Trophoblast cell (in vitro differentiated cells and primary cell): ENCODE data around the gene KIF3A.

ENCODE experiments used
- DNase-seq, 2 donors: peaks; one replicate each; pipeline ENCODE4 v3.0.0-alpha.2; 2016
- H2AFZ ChIP-seq: 2 replicates; pipeline ENCODE4 v1.6.1; 2013; ENCODE audit warnings: low read length, moderate library complexity, mild to moderate bottlenecking; ENCODE audit not compliant: insufficient read depth, poor library complexity
- H2AK5ac ChIP-seq: 2 replicates; pipeline ENCODE4 v1.6.1; 2013; ENCODE audit warnings: mild to moderate bottlenecking, low read length
- H2BK120ac ChIP-seq: 2 replicates; pipeline ENCODE4 v1.6.1; 2013; ENCODE audit warnings: low read length, mild to moderate bottlenecking, moderate library complexity; ENCODE audit not compliant: insufficient read depth, poor library complexity
- H2BK12ac ChIP-seq: 2 replicates; pipeline ENCODE4 v1.6.1; 2013; ENCODE audit warnings: mild to moderate bottlenecking, low read length, moderate library complexity
- H2BK5ac ChIP-seq: 2 replicates; pipeline ENCODE4 v1.6.1; 2013; ENCODE audit warnings: low read length, low read depth, moderate library complexity, mild to moderate bottlenecking; ENCODE audit not compliant: poor library complexity
- H3K14ac ChIP-seq: 2 replicates; pipeline ENCODE4 v1.6.1; 2013; ENCODE audit warnings: mild to moderate bottlenecking, low read length
- H3K18ac ChIP-seq: 2 replicates; pipeline ENCODE4 v1.6.1; 2013; ENCODE audit warnings: mild to moderate bottlenecking, low read length
- H3K23ac ChIP-seq: 2 replicates; pipeline ENCODE4 v1.6.1; 2013; ENCODE audit warnings: low read length
- H3K27ac ChIP-seq: 2 replicates; pipeline ENCODE4 v1.5.1; 2013; ENCODE audit warnings: low read depth, mild to moderate bottlenecking, inconsistent platforms, low read length, moderate library complexity
- H3K27me3 ChIP-seq: 2 replicates; pipeline ENCODE4 v1.6.1; 2013; ENCODE audit warnings: inconsistent platforms, mild to moderate bottlenecking, low read length, moderate library complexity; ENCODE audit not compliant: insufficient read depth
- H3K36me3 ChIP-seq, 2 experiments: 1 replicate in 1 of 2; 2 replicates in 1 of 2; pipeline ENCODE4 v1.6.1; 2013; ENCODE audit warnings: low read length in 2 of 2, mild to moderate bottlenecking in 2 of 2, moderate library complexity in 1 of 2; ENCODE audit not compliant: insufficient read depth in 2 of 2, control insufficient read depth in 1 of 2
- H3K4ac ChIP-seq: 2 replicates; pipeline ENCODE4 v1.6.1; 2013; ENCODE audit warnings: low read depth, mild to moderate bottlenecking, low read length, moderate library complexity
- H3K4me1 ChIP-seq, 2 experiments: 1 replicate in 1 of 2; 2 replicates in 1 of 2; pipeline ENCODE4 v1.6.1; 2013; ENCODE audit warnings: low read length in 2 of 2, mild to moderate bottlenecking in 2 of 2, moderate library complexity in 1 of 2; ENCODE audit not compliant: insufficient read depth in 2 of 2, control insufficient read depth in 1 of 2
- H3K4me2 ChIP-seq: 2 replicates; pipeline ENCODE4 v1.6.1; 2013; ENCODE audit warnings: inconsistent platforms, mild to moderate bottlenecking, low read length, moderate library complexity
- H3K4me3 ChIP-seq: 2 replicates; pipeline ENCODE4 v1.5.1; 2013; ENCODE audit warnings: mild to moderate bottlenecking, low read depth, low read length, inconsistent platforms
- H3K79me1 ChIP-seq: one replicate; pipeline ENCODE4 v1.6.1; 2013; ENCODE audit warnings: low read length
- H3K79me2 ChIP-seq: 2 replicates; pipeline ENCODE4 v1.6.1; 2013; ENCODE audit warnings: low read length, mild to moderate bottlenecking; ENCODE audit not compliant: control insufficient read depth, insufficient read depth, poor library complexity
- H3K9ac ChIP-seq: 2 replicates; pipeline ENCODE4 v1.6.1; 2013; ENCODE audit warnings: mild to moderate bottlenecking, low read length
- H3K9me3 ChIP-seq: 2 replicates; pipeline ENCODE4 v1.6.1; 2013; ENCODE audit warnings: low read depth, mild to moderate bottlenecking, control low read depth, inconsistent platforms, low read length; ENCODE audit not compliant: insufficient read depth
- H4K12ac ChIP-seq: 2 replicates; pipeline ENCODE4 v1.6.1; 2013; ENCODE audit warnings: low read depth, mild to moderate bottlenecking, low read length, moderate library complexity
- H4K8ac ChIP-seq: 2 replicates; pipeline ENCODE4 v1.6.1; 2013; ENCODE audit warnings: low read depth, mild to moderate bottlenecking, low read length, moderate library complexity
- H4K91ac ChIP-seq: one replicate; pipeline ENCODE4 v1.6.1; 2013; ENCODE audit warnings: low read depth, mild to moderate bottlenecking, low read length, moderate library complexity
- WGBS: extraction: QIAGEN DNeasy Blood & Tissue Kit; methylation state at CpG from one replicate; pipeline ENCODE4 v1.1.7; 2013; ENCODE audit warnings: missing lambda C conversion rate; ENCODE audit not compliant: insufficient read length, insufficient coverage; ENCODE audit errors: extremely low coverage; 5-methylcytosine and 5-hydroxymethylcytosine counted together

Gene KIF3A

GRCh38 chr5:132746592-132746953, 9.2 kb upstream of the KIF3A start:
- Histone ChIP-seq H3K9me3 (peaks cover 4% of the 10 kb centered on the region), H4K91ac (peak overlapping the region; percentile 98), H2BK12ac (peak overlapping the region; percentile 79), H3K23ac (no peak overlapping the region), H3K14ac (no peak overlapping the region), H2BK120ac (peak overlapping the region; percentile 24), H3K4ac (no peak overlapping the region), H3K36me3 (peaks cover 0 to 2% of the 10 kb centered on the region in 2 experiments), H3K79me1 (peaks cover 24% of the 10 kb centered on the region), H3K27me3 (no peaks in the 10 kb centered on the region), H3K4me3 (no peak overlapping the region), H4K12ac (no peak overlapping the region), H3K9ac (no peak overlapping the region), H2AK5ac (no peak overlapping the region), H3K4me2 (peak overlapping the region; percentile 85), H2BK5ac (peak overlapping the region; percentile 87), H3K4me1 (peaks cover 15 to 17% of the 10 kb centered on the region in 2 experiments), H4K8ac (no peak overlapping the region), H3K27ac (peak overlapping the region; percentile 86), H3K18ac (no peak overlapping the region), H2AFZ (no peak overlapping the region), H3K79me2 (peaks cover 10% of the 10 kb centered on the region)
- no peak for DNase-seq
- WGBS = no CpG with 5 or more reads among the region's 3 CpGs

- peaks cover 4% of the 10 kb centered on the region for H3K9me3 ChIP-seq
- no peaks in the 10 kb centered on the region for H3K36me3 ChIP-seq
- H3K4me3 ChIP-seq = no peak overlapping the region
- H2BK5ac ChIP-seq = no peak overlapping the region
- no peak overlapping the region for H3K4me2 ChIP-seq
- H4K8ac ChIP-seq = no peak overlapping the region
- no peak overlapping the region for H3K9ac ChIP-seq
- no peaks in the 10 kb centered on the region for H3K27me3 ChIP-seq
- H4K12ac ChIP-seq = no peak overlapping the region
- no peak overlapping the region for H2BK120ac ChIP-seq
- H3K79me2 ChIP-seq = peaks cover 10% of the 10 kb centered on the region
- no peak overlapping the region for H3K23ac ChIP-seq
- peaks cover 15 to 17% of the 10 kb centered on the region in 2 experiments for H3K4me1 ChIP-seq
- no peak overlapping the region for H2AFZ ChIP-seq
- WGBS = no CpG with 5 or more reads among the region's 2 CpGs
- H3K4ac ChIP-seq = no peak overlapping the region
- H3K18ac ChIP-seq = no peak overlapping the region
- H3K27ac ChIP-seq = no peak overlapping the region
- no peak overlapping the region for H4K91ac ChIP-seq
- no peak for DNase-seq
- no peak overlapping the region for H3K14ac ChIP-seq
- H2AK5ac ChIP-seq = no peak overlapping the region
- H2BK12ac ChIP-seq = no peak overlapping the region
- H3K79me1 ChIP-seq = peaks cover 24% of the 10 kb centered on the region
Observed at GRCh38 chr5:132744659-132745058, 7.3 kb upstream of the KIF3A start.

GRCh38 chr5:132742626-132743025, 5.3 kb upstream of the KIF3A start:
- no peak overlapping the region for H3K18ac ChIP-seq
- no peak overlapping the region for H2BK5ac ChIP-seq
- H3K23ac ChIP-seq = no peak overlapping the region
- no CpG with 5 or more reads among the region's 5 CpGs for WGBS
- peaks cover 4 to 6% of the 10 kb centered on the region in 2 experiments for H3K4me1 ChIP-seq
- no peaks in the 10 kb centered on the region for H3K27me3 ChIP-seq
- H4K8ac ChIP-seq = no peak overlapping the region
- H3K4me3 ChIP-seq = no peak overlapping the region
- peaks cover 2% of the 10 kb centered on the region for H3K9me3 ChIP-seq
- H3K9ac ChIP-seq = no peak overlapping the region
- H3K79me2 ChIP-seq = peaks cover 5% of the 10 kb centered on the region
- no peak overlapping the region for H2BK120ac ChIP-seq
- H3K36me3 ChIP-seq = no peaks in the 10 kb centered on the region
- H4K91ac ChIP-seq = no peak overlapping the region
- no peak for DNase-seq
- H2BK12ac ChIP-seq = no peak overlapping the region
- H3K79me1 ChIP-seq = peaks cover 14% of the 10 kb centered on the region
- H3K27ac ChIP-seq = no peak overlapping the region
- H4K12ac ChIP-seq = no peak overlapping the region
- no peak overlapping the region for H3K4me2 ChIP-seq
- no peak overlapping the region for H3K4ac ChIP-seq
- no peak overlapping the region for H2AK5ac ChIP-seq
- H2AFZ ChIP-seq = no peak overlapping the region
- H3K14ac ChIP-seq = no peak overlapping the region

GRCh38 chr5:132742158-132742557, 4.8 kb upstream of the KIF3A start:
- Histone ChIP-seq H4K8ac (no peak overlapping the region), H4K91ac (no peak overlapping the region), H3K79me2 (peaks cover 5% of the 10 kb centered on the region), H3K27me3 (no peaks in the 10 kb centered on the region), H2BK120ac (no peak overlapping the region), H3K23ac (no peak overlapping the region), H3K4me2 (no peak overlapping the region), H2AK5ac (no peak overlapping the region), H3K14ac (no peak overlapping the region), H2BK12ac (peak overlapping the region; percentile 85), H3K27ac (no peak overlapping the region), H3K4ac (no peak overlapping the region), H2AFZ (no peak overlapping the region), H3K36me3 (no peaks in the 10 kb centered on the region), H3K9me3 (peaks cover 2% of the 10 kb centered on the region), H3K4me3 (no peak overlapping the region), H4K12ac (no peak overlapping the region), H2BK5ac (peak overlapping the region; percentile 61), H3K79me1 (peaks cover 11% of the 10 kb centered on the region), H3K18ac (no peak overlapping the region), H3K9ac (no peak overlapping the region), H3K4me1 (peaks cover 2 to 4% of the 10 kb centered on the region in 2 experiments)
- no CpG with 5 or more reads among the region's 2 CpGs for WGBS
- peak in 1 of 2 donors; percentile 8 for DNase-seq
